HTERT RPE-1 (cell line): Measurements from ENCODE around the gene ARMC7.

Source experiments
- in situ Hi-C: fragments of 300-500 bp; cut with MboI; formaldehyde crosslinking; loops from 4 replicates; pipeline ENCODE4 v1.14.3; 2020; ENCODE audit warnings: low sequenced_read_pairs

Gene ARMC7

DNA sequence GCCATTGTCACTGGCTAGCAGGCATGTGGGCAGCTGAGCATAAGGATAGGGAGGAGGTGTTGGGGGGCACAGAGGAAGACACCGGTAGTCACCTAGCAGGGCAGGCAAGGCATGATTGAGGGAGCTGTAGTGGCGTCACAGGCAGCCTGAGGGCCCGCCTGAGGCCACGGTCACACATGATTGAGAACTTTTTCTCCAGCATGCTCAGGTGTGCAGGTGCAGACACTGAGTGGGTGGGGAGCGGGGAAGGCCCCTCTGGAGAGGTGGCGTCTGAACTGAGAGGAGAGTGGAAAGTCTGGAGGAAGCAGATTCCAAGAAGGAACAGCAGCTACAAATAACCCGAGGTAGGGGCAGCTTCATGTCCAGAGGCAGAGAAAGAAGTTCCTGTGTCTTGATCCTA, 10.9 kb upstream of the ARMC7 start:
- in situ Hi-C loops, result no loop called here

GRCh38 chr17:75099881-75100595, 9.7 kb upstream of the ARMC7 start:
- in situ Hi-C loops, result no loop called here

- in situ Hi-C loops, result no loop called here
These were observed 7.4 kb upstream of the ARMC7 start for GRCh38 chr17:75102385-75102821.

- in situ Hi-C loops, result no loop called here
These were observed 5.9 kb upstream of the ARMC7 start for GRCh38 chr17:75103601-75104554.

DNA sequence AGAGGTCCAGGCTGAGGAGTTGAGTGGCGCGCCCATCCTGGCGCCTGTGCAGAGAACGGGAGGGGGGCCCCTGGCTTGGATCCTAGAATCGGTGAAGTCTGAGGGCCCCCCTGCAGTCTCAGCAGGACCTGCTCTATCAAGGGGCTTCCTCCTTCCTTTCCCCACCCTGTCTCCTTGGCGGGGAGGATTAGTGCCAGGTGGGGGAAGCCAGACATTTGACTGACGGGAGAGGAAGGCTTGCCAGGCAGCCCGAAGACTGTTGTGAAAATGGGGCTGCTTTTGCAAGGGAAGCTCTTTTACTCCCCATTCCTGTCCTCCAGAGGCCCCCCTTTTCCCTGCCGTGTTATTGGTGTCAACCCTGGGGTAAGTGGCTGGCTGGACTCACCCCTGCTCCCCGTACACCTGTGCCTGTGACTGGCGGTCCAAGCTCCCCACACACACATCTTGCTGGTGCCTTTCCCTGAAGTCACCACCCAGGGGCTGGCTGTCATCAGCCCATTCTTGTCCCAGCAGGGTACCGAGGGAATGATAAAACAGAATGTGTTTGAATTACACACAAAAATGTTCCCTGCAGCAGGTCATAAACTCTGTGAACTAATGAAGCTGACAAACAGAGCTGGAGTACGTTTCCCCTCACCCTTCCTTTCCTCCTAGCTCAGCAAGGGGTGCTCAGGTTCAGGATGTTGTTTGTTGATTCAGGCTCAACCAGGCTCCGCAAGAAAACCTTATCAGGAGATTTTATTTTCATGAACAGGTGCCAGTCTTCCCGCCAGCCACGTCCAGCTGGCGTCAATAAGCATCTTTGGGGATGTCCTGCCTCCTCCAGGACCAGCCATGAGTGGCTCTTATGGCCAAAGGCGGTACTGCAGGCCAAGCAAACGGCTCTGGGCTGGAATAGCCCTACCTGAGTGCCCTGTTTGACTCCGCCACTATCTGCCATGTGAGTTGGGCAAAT, 4.4 kb upstream of the ARMC7 start:
- in situ Hi-C loops, result no loop called here

- in situ Hi-C loops, result no loop called here
These were observed 1.6 kb upstream of the ARMC7 start for GRCh38 chr17:75108193-75108592.

GRCh38 chr17:75109046-75109406, 743 bp upstream of the ARMC7 start:
- in situ Hi-C loops, result no loop called here

DNA sequence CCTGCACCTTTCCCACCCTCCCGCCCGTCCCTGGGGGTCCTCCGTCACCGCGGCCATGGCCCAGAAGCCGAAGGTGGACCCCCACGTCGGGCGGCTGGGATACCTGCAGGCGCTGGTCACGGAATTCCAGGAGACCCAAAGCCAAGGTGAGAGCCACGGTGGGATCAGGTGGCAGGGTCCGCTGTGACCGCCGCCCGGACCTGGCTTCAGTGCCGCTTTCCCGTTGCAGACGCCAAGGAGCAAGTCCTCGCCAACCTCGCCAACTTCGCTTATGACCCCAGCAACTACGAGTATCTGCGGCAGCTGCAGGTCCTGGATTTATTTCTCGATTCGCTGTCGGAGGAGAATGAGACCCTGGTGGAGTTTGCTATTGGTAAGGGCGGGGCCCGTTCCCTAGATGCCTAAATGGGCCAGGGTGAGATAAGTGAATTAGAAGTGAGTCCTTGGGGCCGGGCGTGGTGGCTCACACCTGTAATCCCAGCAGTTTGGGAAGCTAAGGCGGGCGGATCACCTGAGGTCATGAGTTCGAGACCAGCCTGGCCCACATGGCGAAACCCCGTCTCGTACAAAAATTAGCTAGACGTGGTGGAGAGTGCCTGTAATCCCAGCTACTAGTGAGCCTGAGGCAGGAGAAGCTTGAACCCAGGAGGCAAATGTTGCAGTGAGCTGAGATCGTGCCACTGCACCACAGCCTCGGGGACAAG, 617 bp downstream of the ARMC7 start:
- in situ Hi-C loops, result no loop called here

- in situ Hi-C loops, result no loop called here
These were observed 2.1 kb downstream of the ARMC7 start for GRCh38 chr17:75111777-75112335.

GRCh38 chr17:75113798-75114551, 4.2 kb downstream of the ARMC7 start:
- in situ Hi-C loops, result no loop called here

DNA sequence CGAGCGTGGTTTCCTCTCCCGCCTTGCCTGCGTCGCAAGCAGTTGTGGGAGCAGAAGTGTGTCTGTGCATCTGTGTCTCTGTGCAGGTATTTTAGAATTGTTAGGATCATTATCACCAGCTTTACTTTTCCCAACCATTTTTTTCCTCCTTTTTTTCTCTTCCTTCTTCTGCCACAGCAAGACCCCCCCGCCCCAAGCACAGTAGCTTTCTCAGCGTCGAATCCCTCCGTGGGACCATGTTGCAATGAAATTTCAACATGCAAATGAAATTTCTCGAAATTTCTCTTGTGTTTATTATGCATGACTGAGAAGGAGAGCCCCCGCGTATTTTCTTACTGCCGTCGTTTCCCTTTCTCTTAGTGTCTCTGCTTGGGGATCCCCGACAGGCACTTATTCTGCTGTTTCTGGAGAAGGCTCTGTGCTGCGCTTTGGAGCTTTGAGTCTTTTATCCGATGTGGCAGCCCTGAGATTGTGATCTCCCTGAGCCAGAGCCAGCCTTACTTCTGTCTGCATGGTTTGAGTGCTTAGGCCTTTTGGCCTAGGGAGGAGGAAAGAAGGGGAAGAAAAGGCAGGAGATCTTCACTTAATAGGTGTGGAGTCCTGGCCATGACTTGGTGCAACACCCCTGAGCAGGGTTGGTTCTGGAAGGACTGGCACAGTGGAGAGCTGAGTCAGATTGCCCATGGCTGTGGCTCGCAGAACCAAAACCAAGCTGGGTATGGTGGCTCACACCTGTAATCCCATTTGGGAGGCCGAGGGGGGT, 5.0 kb downstream of the ARMC7 start:
- in situ Hi-C loops, result no loop called here

GRCh38 chr17:75115555-75115954, 5.8 kb downstream of the ARMC7 start:
- in situ Hi-C loops, result no loop called here

- in situ Hi-C loops, result no loop called here
These were observed 7.0 kb downstream of the ARMC7 start for GRCh38 chr17:75116737-75117136.

DNA sequence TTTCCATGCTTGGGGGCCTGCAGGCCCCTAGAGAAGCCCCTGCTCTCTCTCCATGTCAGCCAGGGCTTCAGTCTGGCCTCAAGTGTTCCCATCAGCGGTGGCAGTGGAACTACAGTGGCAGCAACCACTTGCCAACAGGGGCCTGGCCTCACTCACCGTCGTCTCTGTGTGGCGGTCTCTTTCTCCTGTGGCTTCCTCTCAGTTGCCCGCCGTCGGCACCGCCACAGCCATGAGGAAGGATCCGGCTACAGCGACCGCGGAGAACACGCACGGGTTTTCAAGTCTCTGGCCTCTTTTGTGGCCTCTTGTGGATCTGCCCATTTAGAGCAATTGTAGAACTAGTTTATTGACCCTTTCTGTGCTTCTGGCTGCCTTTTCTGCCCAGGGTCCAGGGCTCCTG, 8.5 kb downstream of the ARMC7 start:
- in situ Hi-C loops, result no loop called here

GRCh38 chr17:75124041-75124818, 14.5 kb downstream of the ARMC7 start:
- in situ Hi-C loops, result no loop called here

DNA sequence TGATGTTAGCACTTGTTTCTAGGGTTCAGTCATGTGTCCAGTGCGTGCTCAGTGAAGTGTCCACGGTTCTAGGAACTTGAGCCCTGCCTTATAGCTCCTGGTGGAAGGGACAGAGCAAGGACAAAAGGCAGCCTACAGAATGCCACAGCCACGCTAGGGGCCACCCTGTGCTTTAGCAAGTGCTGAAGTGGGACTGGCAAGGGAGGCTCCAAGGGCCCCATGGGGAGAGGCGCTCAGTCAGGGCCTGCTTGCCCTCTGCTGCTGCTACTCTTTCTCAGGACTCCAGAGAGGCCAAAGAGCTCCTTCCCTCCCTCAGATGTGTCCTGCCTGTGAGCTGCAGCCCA, 15.0 kb downstream of the ARMC7 start:
- in situ Hi-C loops, result no loop called here

DNA sequence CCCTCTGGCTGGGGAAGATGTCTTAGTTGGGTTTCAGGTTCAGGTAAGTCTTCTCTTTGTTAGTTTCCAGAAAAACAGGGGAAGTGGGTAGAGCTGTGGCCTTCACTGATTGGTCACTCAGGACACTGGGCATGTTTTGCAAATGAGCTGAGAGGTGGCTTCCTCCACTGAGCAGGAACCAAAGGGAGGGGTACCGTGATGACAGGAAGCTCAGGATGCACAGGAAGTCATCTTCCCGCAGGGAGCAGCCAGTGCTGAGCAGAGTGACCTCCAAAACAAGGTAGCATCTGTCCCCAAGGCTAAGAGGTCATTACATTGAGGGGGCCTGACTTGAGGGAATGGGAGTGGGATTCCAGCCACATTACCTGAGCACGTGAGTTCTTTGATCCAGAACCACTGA, 16.2 kb downstream of the ARMC7 start:
- in situ Hi-C loops, result no loop called here

- in situ Hi-C loops, result no loop called here
These were observed 17.2 kb downstream of the ARMC7 start for GRCh38 chr17:75126954-75127353.
